ENCODE measurements around the gene TTC23.
A peak's percentile ranks its signal among the peaks of the same experiment; 100 is the strongest.

TTC23 gene

GRCh38 chr15:99249270-99249841 is at the start of gene TTC23:
Gene TTC23 (minus strand): TSS chr15:99249581. CDS start chr15:99228712, 20,869 bp downstream.
- peak; percentile 90 for DNase-seq

GRCh38 chr15:99296386-99296785 is 47.0 kb upstream of the TTC23 start:
- DNase-seq: no peak

- DNase-seq: no peak
Measured at GRCh38 chr15:99295840-99296239, 46.5 kb upstream of the TTC23 start.

- DNase-seq: no peak
Measured at GRCh38 chr15:99291643-99292042, 42.3 kb upstream of the TTC23 start.

- no peak for DNase-seq
Measured at GRCh38 chr15:99283717-99284116, 34.3 kb upstream of the TTC23 start.

- no peak for DNase-seq
Measured at GRCh38 chr15:99282586-99282985, 33.2 kb upstream of the TTC23 start.

GRCh38 chr15:99282121-99282520 is 32.7 kb upstream of the TTC23 start:
- no peak for DNase-seq

- DNase-seq: no peak
Measured at GRCh38 chr15:99279827-99280226, 30.4 kb upstream of the TTC23 start.

GRCh38 chr15:99279290-99279689 is 29.9 kb upstream of the TTC23 start:
- DNase-seq: no peak

GRCh38 chr15:99275525-99276128 is 26.2 kb upstream of the TTC23 start:
- no peak for DNase-seq

- no peak for DNase-seq
Measured at GRCh38 chr15:99275061-99275460, 25.7 kb upstream of the TTC23 start.

GRCh38 chr15:99273801-99274200 is 24.4 kb upstream of the TTC23 start:
- DNase-seq: peak; percentile 4

- no peak for DNase-seq
Measured at GRCh38 chr15:99268431-99268830, 19.1 kb upstream of the TTC23 start.

GRCh38 chr15:99267957-99268356 is 18.6 kb upstream of the TTC23 start:
- DNase-seq: no peak

- no peak for DNase-seq
Measured at GRCh38 chr15:99265541-99266070, 16.2 kb upstream of the TTC23 start.

GRCh38 chr15:99264125-99264524 is 14.7 kb upstream of the TTC23 start:
- DNase-seq: no peak

- no peak for DNase-seq
Measured at GRCh38 chr15:99257107-99257750, 7.8 kb upstream of the TTC23 start.

- peak; percentile 89 for DNase-seq
Measured at GRCh38 chr15:99253381-99254090, 4.2 kb upstream of the TTC23 start.

- DNase-seq: peak; percentile 27
Measured at GRCh38 chr15:99252326-99252725, 2.9 kb upstream of the TTC23 start.

GRCh38 chr15:99250857-99251841 is 1.8 kb upstream of the TTC23 start, which contains the start of gene LRRC28:
Gene LRRC28 (plus strand): TSS chr15:99251481. CDS start chr15:99255958, 4,477 bp downstream.
- DNase-seq: peak; percentile 99

- DNase-seq: no peak
Measured at GRCh38 chr15:99250494-99250856, 1.1 kb upstream of the TTC23 start.

GRCh38 chr15:99250001-99250400 is 620 bp upstream of the TTC23 start:
- DNase-seq: no peak

Measured in fibroblast of upper back skin (primary cell).